MCF 10A (cell line): ENCODE measurements around the gene TXNDC11. TPM values are rescaled to one million over a fixed set of nuclear protein-coding genes. Genes with fewer than 3 reads are reported as not detected.

Experiments used
- BruUV-seq: library from RNA; stranded (reverse); fragments of 400-500 nt; replicated peaks from 2 replicates; lab custom pipeline; 2021; lab: Mats Ljungman, UMichigan
- CTCF ChIA-PET: fragments of 300-600 bp; sonication (Branson Sonifier 250); formaldehyde crosslinking; extraction: SDS; loops from one replicate; lab custom pipeline; 2021; ENCODE audit warnings: antibody characterized with exemption, inconsistent platforms; lab: Yijun Ruan, JAX
- POLR2A ChIA-PET: fragments of 300-600, 350-650 bp; sonication (Branson Sonifier 250); formaldehyde crosslinking; extraction: SDS; loops from one replicate; lab custom pipeline; 2020; ENCODE audit warnings: antibody characterized with exemption, inconsistent platforms; lab: Yijun Ruan, JAX
- DNase-seq: peaks from one replicate; pipeline ENCODE4 v3.0.0-alpha.2; 2018; ENCODE audit not compliant: unreplicated experiment
- H3K27ac Mint-ChIP-seq: one replicate; pipeline ENCODE4 v1.8.0; 2022; ENCODE audit warnings: mild to moderate bottlenecking, low read depth, mixed read lengths; ENCODE audit not compliant: unreplicated experiment
- H3K27me3 Mint-ChIP-seq: one replicate; pipeline ENCODE4 v1.8.0; 2022; ENCODE audit warnings: mixed read lengths; ENCODE audit not compliant: insufficient read depth, unreplicated experiment
- H3K36me3 Mint-ChIP-seq: one replicate; pipeline ENCODE4 v1.8.0; 2022; ENCODE audit warnings: mild to moderate bottlenecking, moderate library complexity, mixed read lengths; ENCODE audit not compliant: insufficient read depth, unreplicated experiment
- H3K4me1 Mint-ChIP-seq: one replicate; pipeline ENCODE4 v1.8.0; 2022; ENCODE audit warnings: mixed read lengths; ENCODE audit not compliant: insufficient read depth, unreplicated experiment
- H3K4me3 Mint-ChIP-seq: one replicate; pipeline ENCODE4 v1.8.0; 2022; ENCODE audit warnings: mild to moderate bottlenecking, moderate library complexity, mixed read lengths; ENCODE audit not compliant: unreplicated experiment
- H3K9me3 Mint-ChIP-seq: one replicate; pipeline ENCODE4 v1.8.0; 2022; ENCODE audit warnings: mixed read lengths; ENCODE audit not compliant: unreplicated experiment
- CTCF ChIP-seq: fragments of 200-600 bp; IDR thresholded peaks from one replicate; pipeline ENCODE4 v1.8.0; 2022; ENCODE audit warnings: antibody characterized with exemption, mild to moderate bottlenecking; ENCODE audit not compliant: unreplicated experiment
- intact Hi-C: fragments of 100-400 bp; cut with micrococcal nuclease; formaldehyde crosslinking; loops from 2 replicates; pipeline ENCODE4 v1.14.1; 2022
- total RNA-seq: library from RNA; stranded (reverse); gene quantifications from 2 replicates; pipeline ENCODE4 v1.2.3, GENCODE V29; 2022

Gene TXNDC11
- total RNA-seq, 1 experiment from 2014 or later: 38.2 TPM

- intact Hi-C loops: no loop called here
- no peak overlapping the region for H3K4me3 Mint-ChIP-seq
- TF ChIP-seq CTCF: no peak
- H3K9me3 Mint-ChIP-seq: no peaks in the 10 kb centered on the region
- no peaks in the 10 kb centered on the region for H3K27me3 Mint-ChIP-seq
- ChIA-PET CTCF (interaction anchor here (0.5 to 2.2 kb wide), 9 partner anchors 23 to 721 kb away, joined by 3 to 7 read pairs (median 4); no protein-coding TSS in a partner anchor), POLR2A (interaction anchor here (1.0 to 3.0 kb wide), 3 partner anchors 16 to 122 kb away, joined by 3 to 14 read pairs (median 13); partner anchors contain the start of gene ZC3H7A)
- peaks cover 28% of the 10 kb centered on the region for H3K4me1 Mint-ChIP-seq
- DNase-seq: peak; percentile 71
- H3K36me3 Mint-ChIP-seq: peaks cover 31% of the 10 kb centered on the region
- BruUV-seq: no TSS peak
- no peak overlapping the region for H3K27ac Mint-ChIP-seq
These were observed 67.7 kb downstream of the TXNDC11 start for GRCh38 chr16:11674818-11675560.

- no peaks in the 10 kb centered on the region for H3K27me3 Mint-ChIP-seq
- no TSS peak for BruUV-seq
- ChIA-PET POLR2A (interaction anchor here (1.8 kb wide), 1 partner anchor 15 kb away, joined by 14 read pairs; no protein-coding TSS in a partner anchor), CTCF (interaction anchor here (0.5 to 2.2 kb wide), 3 partner anchors 32 to 46 kb away, joined by 3 to 7 read pairs (median 5); no protein-coding TSS in a partner anchor)
- H3K9me3 Mint-ChIP-seq: no peaks in the 10 kb centered on the region
- H3K27ac Mint-ChIP-seq: no peak overlapping the region
- peaks cover 28% of the 10 kb centered on the region for H3K4me1 Mint-ChIP-seq
- intact Hi-C loops: no loop called here
- H3K36me3 Mint-ChIP-seq: peaks cover 24% of the 10 kb centered on the region
- TF ChIP-seq CTCF: no peak
- no peak overlapping the region for H3K4me3 Mint-ChIP-seq
- DNase-seq: no peak
These were observed 68.4 kb downstream of the TXNDC11 start for GRCh38 chr16:11674001-11674817.

- H3K4me1 Mint-ChIP-seq: peaks cover 28% of the 10 kb centered on the region
These were observed 69.3 kb downstream of the TXNDC11 start for GRCh38 chr16:11673091-11674000.

More at GRCh38 chr16:11673091-11674000, 69.3 kb downstream of the TXNDC11 start:
- BruUV-seq: no TSS peak
- no peak overlapping the region for H3K27ac Mint-ChIP-seq
- CTCF ChIA-PET: interaction anchor here (0.6 to 0.8 kb wide), 2 partner anchors 31 to 266 kb away, joined by 3 read pairs; no protein-coding TSS in a partner anchor
- intact Hi-C loops: no loop called here
- H3K27me3 Mint-ChIP-seq: no peaks in the 10 kb centered on the region
- DNase-seq: no peak
- H3K4me3 Mint-ChIP-seq: no peak overlapping the region
- peaks cover 18% of the 10 kb centered on the region for H3K36me3 Mint-ChIP-seq
- POLR2A ChIA-PET: interaction anchor here (0.6 kb wide), 1 partner anchor 88 kb away, joined by 3 read pairs; no protein-coding TSS in a partner anchor
- no peak for TF ChIP-seq CTCF
- H3K9me3 Mint-ChIP-seq: no peaks in the 10 kb centered on the region
